Measurements from ENCODE around the gene VSIG8.

Gene VSIG8

GRCh38 chr1:159883134-159883533 lies 20.7 kb upstream of the VSIG8 start:
- DNase-seq (ENCODE audit: low spot score) = no peak

- DNase-seq (ENCODE audit: low spot score) = no peak
These were observed 20.0 kb upstream of the VSIG8 start for GRCh38 chr1:159882527-159882862.

- DNase-seq (ENCODE audit: low spot score) = no peak
These were observed 19.4 kb upstream of the VSIG8 start for GRCh38 chr1:159881622-159882526.

GRCh38 chr1:159880430-159880829 lies 18.0 kb upstream of the VSIG8 start:
- no peak for DNase-seq (ENCODE audit: low spot score)

- DNase-seq (ENCODE audit: low spot score) = no peak
These were observed 17.5 kb upstream of the VSIG8 start for GRCh38 chr1:159879977-159880376.

- no peak for DNase-seq (ENCODE audit: low spot score)
These were observed 16.7 kb upstream of the VSIG8 start for GRCh38 chr1:159879136-159879535.

GRCh38 chr1:159877695-159878444 lies 15.4 kb upstream of the VSIG8 start:
- no peak for DNase-seq (ENCODE audit: low spot score)

GRCh38 chr1:159873530-159874143 lies 11.2 kb upstream of the VSIG8 start:
- no peak for DNase-seq (ENCODE audit: low spot score)

- no peak for DNase-seq (ENCODE audit: low spot score)
These were observed 10.4 kb upstream of the VSIG8 start for GRCh38 chr1:159872891-159873290.

- no peak for DNase-seq (ENCODE audit: low spot score)
These were observed 8.2 kb upstream of the VSIG8 start for GRCh38 chr1:159870704-159871103.

GRCh38 chr1:159869607-159870006 lies 7.2 kb upstream of the VSIG8 start:
- no peak for DNase-seq (ENCODE audit: low spot score)

GRCh38 chr1:159869173-159869572 lies 6.7 kb upstream of the VSIG8 start:
- no peak for DNase-seq (ENCODE audit: low spot score)

- no peak for DNase-seq (ENCODE audit: low spot score)
These were observed 6.3 kb upstream of the VSIG8 start for GRCh38 chr1:159868766-159869165.

GRCh38 chr1:159867664-159868026 lies 5.2 kb upstream of the VSIG8 start:
- no peak for DNase-seq (ENCODE audit: low spot score)

GRCh38 chr1:159866905-159867663 lies 4.6 kb upstream of the VSIG8 start:
- no peak for DNase-seq (ENCODE audit: low spot score)

GRCh38 chr1:159866066-159866465 lies 3.6 kb upstream of the VSIG8 start:
- DNase-seq (ENCODE audit: low spot score) = no peak

- no peak for DNase-seq (ENCODE audit: low spot score)
These were observed 1.8 kb upstream of the VSIG8 start for GRCh38 chr1:159864262-159864661.

- DNase-seq (ENCODE audit: low spot score) = no peak
These were observed 426 bp downstream of the VSIG8 start for GRCh38 chr1:159862031-159862430.

GRCh38 chr1:159861218-159861617 lies 1.2 kb downstream of the VSIG8 start:
- DNase-seq (ENCODE audit: low spot score) = no peak

GRCh38 chr1:159860456-159860855 lies 2.0 kb downstream of the VSIG8 start:
- DNase-seq (ENCODE audit: low spot score) = no peak

GRCh38 chr1:159859767-159860322 lies 2.6 kb downstream of the VSIG8 start:
- DNase-seq (ENCODE audit: low spot score) = no peak

- DNase-seq (ENCODE audit: low spot score) = no peak
These were observed 4.6 kb downstream of the VSIG8 start for GRCh38 chr1:159857889-159858288.
